ENCODE measurements around the gene QRSL1. TPM values are rescaled to one million over a fixed set of nuclear protein-coding genes. Genes with fewer than 3 reads are reported as not detected.

The QRSL1 gene
- total and polyA plus RNA-seq, 9 of the 15 experiments (the other 6 are each of a cell fraction or from before 2014, with no cell fraction given): 14.6 to 31.5 (median 23.0) TPM

DNA sequence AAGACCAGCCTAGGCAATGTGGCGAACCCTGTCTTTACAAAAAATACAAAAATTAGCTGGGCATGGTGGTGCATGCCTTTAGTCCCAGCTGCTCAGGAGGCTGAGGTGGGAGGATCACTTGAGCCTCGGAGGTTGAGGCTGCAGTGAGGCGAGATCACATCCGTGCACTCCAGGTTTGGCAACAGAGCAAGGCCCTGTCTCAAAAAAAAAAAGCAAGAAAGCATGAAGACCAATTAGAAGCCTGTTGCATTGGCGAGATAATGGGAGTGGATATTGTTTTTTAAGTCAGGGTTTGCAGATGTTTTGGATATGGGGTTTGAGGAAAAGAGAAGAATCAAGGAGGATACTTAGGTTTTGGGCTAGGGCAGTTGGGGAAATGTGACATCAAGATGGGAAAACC lies 5.2 kb downstream of the QRSL1 start:
- Histone ChIP-seq H3K4me3 (no peak overlapping the region), H2AFZ (ENCODE audit: low read depth, low read length) (no peak overlapping the region), H3K9me3 (replicated peaks; ENCODE audit: control insufficient read depth, insufficient read depth, low read depth, low read length) (no peaks in the 10 kb centered on the region), H3K79me2 (ENCODE audit: control insufficient read depth, insufficient read depth, low read length) (peaks cover 85% of the 10 kb centered on the region), H3K9me1 (ENCODE audit: control insufficient read depth, insufficient read depth, low read length) (peaks cover 3% of the 10 kb centered on the region), H3K36me3 (ENCODE audit: control insufficient read depth, insufficient read depth, low read length) (peaks cover 7% of the 10 kb centered on the region), H3K4me2 (ENCODE audit: insufficient read depth, low read length) (no peak overlapping the region), H3K27me3 (ENCODE audit: control insufficient read depth in 2 of 2, insufficient read depth in 2 of 2, low read length in 2 of 2) (no peaks in the 10 kb centered on the region), H4K20me1 (replicated peaks; ENCODE audit: control insufficient read depth, insufficient read depth, low read length) (peaks cover 5% of the 10 kb centered on the region; the same call in 1 of the 2 replicates), H3K4me1 (replicated peaks in 1 of 2; ENCODE audit: control insufficient read depth in 2 of 2, insufficient read depth in 2 of 2, low read length in 2 of 2) (peaks cover 3 to 13% of the 10 kb centered on the region in 2 experiments; a peak in 4 of 5 replicates), H3K9ac (ENCODE audit: insufficient read depth in 1 of 2, low read depth in 2 of 2, low read length in 2 of 2) (no peak overlapping the region), H3K27ac (ENCODE audit: extremely low read depth, low read depth, low read length) (no peak overlapping the region)
- no peak for FAIRE-seq
- no peak for DNase-seq (ENCODE audit: extremely low read depth in 1 of 4, low spot score in 3 of 4)
- no peak for TF ChIP-seq ZNF263 (CRISPR knock-in tag; IDR thresholded peaks at IDR 0.05; ENCODE audit: borderline replicate concordance)
- no peak for TF ChIP-seq SRF (CRISPR knock-in tag; IDR thresholded peaks at IDR 0.05)
- no peak for TF ChIP-seq SMARCA4 (IDR thresholded peaks at IDR 0.05)
- TF ChIP-seq IFI16 (CRISPR knock-in tag; IDR thresholded peaks at IDR 0.05): no peak
- no peak for TF ChIP-seq SP2 (IDR thresholded peaks at IDR 0.05; ENCODE audit: extremely low read depth, low read depth, low read length, poor library complexity, severe bottlenecking)
- TF ChIP-seq, protein P1, sequence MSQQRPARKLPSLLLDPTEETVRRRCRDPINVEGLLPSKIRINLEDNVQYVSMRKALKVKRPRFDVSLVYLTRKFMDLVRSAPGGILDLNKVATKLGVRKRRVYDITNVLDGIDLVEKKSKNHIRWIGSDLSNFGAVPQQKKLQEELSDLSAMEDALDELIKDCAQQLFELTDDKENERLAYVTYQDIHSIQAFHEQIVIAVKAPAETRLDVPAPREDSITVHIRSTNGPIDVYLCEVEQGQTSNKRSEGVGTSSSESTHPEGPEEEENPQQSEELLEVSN (IDR thresholded peaks at IDR 0.05; ENCODE audit: borderline replicate concordance in 1 of 2, extremely low read depth in 1 of 2, insufficient read depth in 1 of 2, insufficient read length in 1 of 2, low read depth in 1 of 2, low read length in 1 of 2, poor library complexity in 1 of 2, severe bottlenecking in 1 of 2): no peak
- no peak for TF ChIP-seq ZNF384 (IDR thresholded peaks at IDR 0.05; ENCODE audit: low read depth, low read length)
- TF ChIP-seq ELF1 (tag; IDR thresholded peaks at IDR 0.05): no peak
- 79% methylated on average over 5 of the region's 5 CpGs for WGBS (ENCODE audit: insufficient coverage, low coverage, missing lambda C conversion rate)
- no TSS peak for BruUV-seq (replicated peaks)
- in situ Hi-C loops (cut with MboI) (no loop called here), intact Hi-C loops (cut with micrococcal nuclease) (no loop called here)
- POLR2A ChIA-PET: no interaction called here
- ATAC-seq: no peak
- CTCF ChIA-PET (ENCODE audit: low intra/inter-chr PET ratio): no interaction called here

Data from K562 (cell line).